ENCODE results near the gene FRRS1. TPM values are rescaled to one million over a fixed set of nuclear protein-coding genes. Genes with fewer than 3 reads are reported as not detected.

Gene FRRS1
- total and polyA plus RNA-seq, 2 experiments from 2014 or later = 0.34 to 6.8 TPM

- Histone ChIP-seq H3K36me3 (ENCODE audit: insufficient read depth) (no peaks in the 10 kb centered on the region), H3K9me2 (ENCODE audit: insufficient read depth) (no peaks in the 10 kb centered on the region), H2AFZ (no peak overlapping the region), H3K79me2 (replicated peaks; ENCODE audit: insufficient read depth) (no peaks in the 10 kb centered on the region), H4K20me1 (replicated peaks; ENCODE audit: insufficient read depth) (no peaks in the 10 kb centered on the region), H3K4me1 (ENCODE audit: insufficient read depth) (no peaks in the 10 kb centered on the region), H3K4me2 (no peak overlapping the region), H3K27me3 (ENCODE audit: insufficient read depth) (no peaks in the 10 kb centered on the region), H3K27ac (ENCODE audit: low read depth) (no peak overlapping the region), H3K4me3 (no peak overlapping the region), H3F3A (replicated peaks; ENCODE audit: low read depth) (no peaks in the 10 kb centered on the region)
- TF ChIP-seq STAT1 (IDR thresholded peaks at IDR 0.05; ENCODE audit: unreplicated experiment) = no peak
- TF ChIP-seq EZH2phosphoT487 (IDR thresholded peaks at IDR 0.05; ENCODE audit: unreplicated experiment) = no peak
- TF ChIP-seq CTCF (conservative IDR thresholded peaks at IDR 0.05; ENCODE audit: low read depth in 2 of 2) = peak; percentile 94 to 99
- no peak overlapping the region for H3K27ac Mint-ChIP-seq
- no peak overlapping the region for H3K4me3 Mint-ChIP-seq
- H3K9me3 Mint-ChIP-seq = no peaks in the 10 kb centered on the region; the same call in 2 of the 3 replicates
- peak; percentile 66 for ATAC-seq
- peaks cover 10% of the 10 kb centered on the region; the same call in 1 of the 3 replicates for H3K36me3 Mint-ChIP-seq (ENCODE audit: low read depth)
- H3K27me3 Mint-ChIP-seq (ENCODE audit: insufficient read depth, low read depth, poor library complexity) = peaks cover 4% of the 10 kb centered on the region
- peak; percentile 80 for DNase-seq (ENCODE audit: low spot score)
- 0 out of 3 replicates have a peak, but pooled peaks cover 2% of the 10 kb centered on the region for H3K4me1 Mint-ChIP-seq
Measured at GRCh38 chr1:99707535-99708142, 58.8 kb downstream of the FRRS1 start.

- Histone ChIP-seq H3K4me2 (no peak overlapping the region), H3K79me2 (replicated peaks; ENCODE audit: insufficient read depth) (no peaks in the 10 kb centered on the region), H3K4me1 (ENCODE audit: insufficient read depth) (no peaks in the 10 kb centered on the region), H4K20me1 (replicated peaks; ENCODE audit: insufficient read depth) (no peaks in the 10 kb centered on the region), H3K9me2 (ENCODE audit: insufficient read depth) (0 out of 2 replicates have a peak, but pooled peaks cover 2% of the 10 kb centered on the region), H2AFZ (no peak overlapping the region), H3K4me3 (no peak overlapping the region), H3K27me3 (ENCODE audit: insufficient read depth) (no peaks in the 10 kb centered on the region), H3K36me3 (ENCODE audit: insufficient read depth) (no peaks in the 10 kb centered on the region), H3K27ac (ENCODE audit: low read depth) (no peak overlapping the region), H3F3A (replicated peaks; ENCODE audit: low read depth) (no peaks in the 10 kb centered on the region)
- no peak overlapping the region for H3K27ac Mint-ChIP-seq
- peaks cover 4% of the 10 kb centered on the region for H3K27me3 Mint-ChIP-seq (ENCODE audit: insufficient read depth, low read depth, poor library complexity)
- no peak for DNase-seq (ENCODE audit: low spot score)
- ATAC-seq = no peak
- H3K4me3 Mint-ChIP-seq = no peak overlapping the region
- H3K4me1 Mint-ChIP-seq = 0 out of 3 replicates have a peak, but pooled peaks cover 2% of the 10 kb centered on the region
- peaks cover 10% of the 10 kb centered on the region; the same call in 1 of the 3 replicates for H3K36me3 Mint-ChIP-seq (ENCODE audit: low read depth)
- H3K9me3 Mint-ChIP-seq = no peaks in the 10 kb centered on the region; the same call in 1 of the 3 replicates
- no peak for TF ChIP-seq ETS1 (IDR thresholded peaks at IDR 0.05)
- TF ChIP-seq ZNF114 (CRISPR knock-in tag; IDR thresholded peaks at IDR 0.05) = no peak
- no peak for TF ChIP-seq NANOG (IDR thresholded peaks at IDR 0.05; ENCODE audit: borderline replicate concordance)
- TF ChIP-seq ZNF331 (CRISPR knock-in tag; IDR thresholded peaks at IDR 0.05; ENCODE audit: low read depth) = no peak
- no peak for TF ChIP-seq CTCF (conservative IDR thresholded peaks at IDR 0.05; ENCODE audit: low read depth in 2 of 2)
- TF ChIP-seq POLR2AphosphoS5 (IDR thresholded peaks at IDR 0.05; ENCODE audit: low read depth) = no peak
- no peak for TF ChIP-seq REST (IDR thresholded peaks at IDR 0.05; ENCODE audit: unreplicated experiment)
- no peak for TF ChIP-seq EZH2 (IDR thresholded peaks at IDR 0.05; ENCODE audit: low read depth, unreplicated experiment)
- no peak for TF ChIP-seq CREB1 (CRISPR knock-in tag; IDR thresholded peaks at IDR 0.05; ENCODE audit: low read depth)
- no peak for TF ChIP-seq EZH2phosphoT487 (IDR thresholded peaks at IDR 0.05; ENCODE audit: unreplicated experiment)
- TF ChIP-seq STAT1 (IDR thresholded peaks at IDR 0.05; ENCODE audit: unreplicated experiment) = no peak
- TF ChIP-seq JUNB (IDR thresholded peaks at IDR 0.05; ENCODE audit: unreplicated experiment) = no peak
Measured at GRCh38 chr1:99705385-99705784, 61.0 kb downstream of the FRRS1 start.
